HG02798 (cell line): Measurements from ENCODE around the gene MAP4K2.

ENCODE experiments used
- ATAC-seq: cut with Tn5 transposase; IDR thresholded peaks from one replicate; pipeline ENCODE4 v1.9.1; 2021; ENCODE audit warnings: mild to moderate bottlenecking; ENCODE audit not compliant: unreplicated experiment, poor library complexity

Gene MAP4K2

GRCh38 chr11:64772303-64773018 is 30.6 kb downstream of the MAP4K2 start:
- no peak for ATAC-seq

- no peak for ATAC-seq
These were observed 31.2 kb downstream of the MAP4K2 start for GRCh38 chr11:64771861-64772260.

- ATAC-seq, result no peak
These were observed 32.9 kb downstream of the MAP4K2 start for GRCh38 chr11:64770120-64770519.

- no peak for ATAC-seq
These were observed 33.7 kb downstream of the MAP4K2 start for GRCh38 chr11:64769283-64769682.

- ATAC-seq, result no peak
These were observed 34.7 kb downstream of the MAP4K2 start for GRCh38 chr11:64768300-64768694.

- no peak for ATAC-seq
These were observed 35.4 kb downstream of the MAP4K2 start for GRCh38 chr11:64767344-64768299.

- ATAC-seq, result no peak
These were observed 36.1 kb downstream of the MAP4K2 start for GRCh38 chr11:64766881-64767280.

- ATAC-seq, result no peak
These were observed 37.0 kb downstream of the MAP4K2 start for GRCh38 chr11:64765851-64766665.

GRCh38 chr11:64765291-64765850 is 37.6 kb downstream of the MAP4K2 start:
- no peak for ATAC-seq

GRCh38 chr11:64764753-64765152 is 38.3 kb downstream of the MAP4K2 start:
- ATAC-seq, result no peak

GRCh38 chr11:64764040-64764611 is 38.9 kb downstream of the MAP4K2 start:
- ATAC-seq, result no peak

- ATAC-seq, result no peak
These were observed 39.4 kb downstream of the MAP4K2 start for GRCh38 chr11:64763526-64764039.

GRCh38 chr11:64762674-64763525 is 40.1 kb downstream of the MAP4K2 start:
- ATAC-seq, result no peak

GRCh38 chr11:64762277-64762673 is 40.7 kb downstream of the MAP4K2 start:
- no peak for ATAC-seq

GRCh38 chr11:64760759-64761420 is 42.1 kb downstream of the MAP4K2 start:
- ATAC-seq, result no peak

- ATAC-seq, result no peak
These were observed 43.0 kb downstream of the MAP4K2 start, which contains the start of gene PYGM for GRCh38 chr11:64759722-64760719. Gene PYGM (minus strand): TSS chr11:64759974. CDS start chr11:64759898, 76 bp downstream.

- no peak for ATAC-seq
These were observed 43.8 kb downstream of the MAP4K2 start for GRCh38 chr11:64759131-64759721.
